IMR-90 (cell line): ENCODE measurements around the gene CGRRF1.

Source experiments
- CHD1 ChIP-seq: IDR thresholded peaks from 2 replicates; pipeline ENCODE4 v1.6.1; 2012; ENCODE audit warnings: low read depth, low read length, improper control_type of control experiment
- MAZ ChIP-seq: IDR thresholded peaks from 2 replicates; pipeline ENCODE4 v1.6.1; 2012; ENCODE audit warnings: low read depth, mild to moderate bottlenecking, low read length, improper control_type of control experiment, moderate library complexity, borderline replicate concordance
- MXI1 ChIP-seq: IDR thresholded peaks from 2 replicates; pipeline ENCODE4 v1.6.1; 2012; ENCODE audit warnings: low read depth, mild to moderate bottlenecking, low read length, moderate library complexity, borderline replicate concordance
- POLR2A ChIP-seq: IDR thresholded peaks from 2 replicates; pipeline ENCODE4 v1.6.1; 2012; ENCODE audit warnings: mild to moderate bottlenecking, low read depth, low read length
- RAD21 ChIP-seq: IDR thresholded peaks from 2 replicates; pipeline ENCODE4 v1.6.1; 2012; ENCODE audit warnings: low read length, improper control_type of control experiment
- RFX5 ChIP-seq: IDR thresholded peaks from 2 replicates; pipeline ENCODE4 v1.8.0; 2012; ENCODE audit warnings: low read depth, mild to moderate bottlenecking, low read length, moderate library complexity
- SMC3 ChIP-seq: fragments of 150-350 bp; IDR thresholded peaks from 2 replicates; pipeline ENCODE4 v1.6.1; 2016; ENCODE audit warnings: low read depth, mild to moderate bottlenecking, antibody characterized with exemption, low read length, moderate library complexity
- TF ChIP-seq, protein P1 (sequence below): conservative IDR thresholded peaks from 2 replicates; pipeline ENCODE4 v1.5.1; 2012; ENCODE audit warnings: mild to moderate bottlenecking, low read depth, low read length, improper control_type of control experiment

- TF ChIP-seq, protein P1, sequence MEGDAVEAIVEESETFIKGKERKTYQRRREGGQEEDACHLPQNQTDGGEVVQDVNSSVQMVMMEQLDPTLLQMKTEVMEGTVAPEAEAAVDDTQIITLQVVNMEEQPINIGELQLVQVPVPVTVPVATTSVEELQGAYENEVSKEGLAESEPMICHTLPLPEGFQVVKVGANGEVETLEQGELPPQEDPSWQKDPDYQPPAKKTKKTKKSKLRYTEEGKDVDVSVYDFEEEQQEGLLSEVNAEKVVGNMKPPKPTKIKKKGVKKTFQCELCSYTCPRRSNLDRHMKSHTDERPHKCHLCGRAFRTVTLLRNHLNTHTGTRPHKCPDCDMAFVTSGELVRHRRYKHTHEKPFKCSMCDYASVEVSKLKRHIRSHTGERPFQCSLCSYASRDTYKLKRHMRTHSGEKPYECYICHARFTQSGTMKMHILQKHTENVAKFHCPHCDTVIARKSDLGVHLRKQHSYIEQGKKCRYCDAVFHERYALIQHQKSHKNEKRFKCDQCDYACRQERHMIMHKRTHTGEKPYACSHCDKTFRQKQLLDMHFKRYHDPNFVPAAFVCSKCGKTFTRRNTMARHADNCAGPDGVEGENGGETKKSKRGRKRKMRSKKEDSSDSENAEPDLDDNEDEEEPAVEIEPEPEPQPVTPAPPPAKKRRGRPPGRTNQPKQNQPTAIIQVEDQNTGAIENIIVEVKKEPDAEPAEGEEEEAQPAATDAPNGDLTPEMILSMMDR = no peak
- TF ChIP-seq POLR2A = no peak
- no peak for TF ChIP-seq SMC3
- no peak for TF ChIP-seq RAD21
- TF ChIP-seq CHD1 = no peak
- no peak for TF ChIP-seq MXI1
- no peak for TF ChIP-seq RFX5
- TF ChIP-seq MAZ = no peak
Measured at GRCh38 chr14:54584097-54584496, 74.4 kb downstream of the CGRRF1 start.
